H1 (cell line): ENCODE data around the gene AVPR1B. TPM values are rescaled to one million over a fixed set of nuclear protein-coding genes. Genes with fewer than 3 reads are reported as not detected.

Experiments used
- BRCA1 ChIP-seq: IDR thresholded peaks from 2 replicates; pipeline ENCODE4 v1.6.1; 2012; ENCODE audit warnings: low read depth, low read length, improper control_type of control experiment
- CHD7 ChIP-seq: fragments of 300-600 bp; sonication (generic); IDR thresholded peaks from 2 replicates; pipeline ENCODE4 v1.7.1; 2012; ENCODE audit warnings: low read length, moderate library complexity, mild to moderate bottlenecking, inconsistent platforms; ENCODE audit not compliant: insufficient replicate concordance
- EGR1 ChIP-seq: IDR thresholded peaks from 2 replicates; pipeline ENCODE4 v1.6.1; 2011; ENCODE audit warnings: low read depth, low read length, borderline replicate concordance
- POU5F1 ChIP-seq: IDR thresholded peaks from 2 replicates; pipeline ENCODE4 v1.6.1; 2011; ENCODE audit warnings: low read depth, mild to moderate bottlenecking, low read length, moderate library complexity
- SUZ12 ChIP-seq: fragments of 200-600 bp; sonication (generic); IDR thresholded peaks from 2 replicates; pipeline ENCODE4 v1.6.1; 2012; ENCODE audit warnings: mild to moderate bottlenecking, inconsistent platforms, low read length, moderate library complexity, mixed read lengths
- polyA plus RNA-seq, 7 experiments: library from polyadenylated mRNA; depleted of rRNA in 3 of 7; stranded (reverse) in 5 of 7; unstranded in 2 of 7; fragments of >200 nt in 5 of 7; fragments of 200-250 nt in 2 of 7; gene quantifications; 1 replicate in 5 of 7; 2 replicates in 1 of 7; 4 replicates in 1 of 7; pipeline versions ENCODE4 v1.2.1 to v1.2.3, GENCODE V29; 2011 to 2013; ENCODE audit warnings: missing spikeins in 2 of 7, mixed read lengths in 2 of 7
- total RNA-seq: library from RNA; stranded (reverse); fragmentation: NEBNext Ultra II Directional; extraction: Animal tissue kit (Norgen Biotek cat#: 25700); gene quantifications from 2 replicates; pipeline ENCODE4 v1.2.1, GENCODE V29; 2021

AVPR1B gene
- total and polyA plus RNA-seq, 2 of the 8 experiments (the other 6 are each of a cell fraction or from before 2014, with no cell fraction given), result 0.29 to 0.50 TPM

GRCh38 chr1:206094024-206094423 lies 23.2 kb downstream of the AVPR1B start (continued):
- TF ChIP-seq POU5F1 (no peak), SUZ12 (no peak), CHD7 (no peak), EGR1 (no peak), BRCA1 (no peak)
